HG03103 (cell line): ENCODE results near the gene M6PR.
"Not testable (repeated sequence)": the region's sequence is repeated elsewhere in the genome, so short reads cannot be mapped to it uniquely, and the experiment has no call there.

Experiments
- ATAC-seq: cut with Tn5 transposase; IDR thresholded peaks from one replicate; pipeline ENCODE4 v1.9.1; 2021; ENCODE audit warnings: low read depth; ENCODE audit not compliant: unreplicated experiment

The M6PR gene

DNA sequence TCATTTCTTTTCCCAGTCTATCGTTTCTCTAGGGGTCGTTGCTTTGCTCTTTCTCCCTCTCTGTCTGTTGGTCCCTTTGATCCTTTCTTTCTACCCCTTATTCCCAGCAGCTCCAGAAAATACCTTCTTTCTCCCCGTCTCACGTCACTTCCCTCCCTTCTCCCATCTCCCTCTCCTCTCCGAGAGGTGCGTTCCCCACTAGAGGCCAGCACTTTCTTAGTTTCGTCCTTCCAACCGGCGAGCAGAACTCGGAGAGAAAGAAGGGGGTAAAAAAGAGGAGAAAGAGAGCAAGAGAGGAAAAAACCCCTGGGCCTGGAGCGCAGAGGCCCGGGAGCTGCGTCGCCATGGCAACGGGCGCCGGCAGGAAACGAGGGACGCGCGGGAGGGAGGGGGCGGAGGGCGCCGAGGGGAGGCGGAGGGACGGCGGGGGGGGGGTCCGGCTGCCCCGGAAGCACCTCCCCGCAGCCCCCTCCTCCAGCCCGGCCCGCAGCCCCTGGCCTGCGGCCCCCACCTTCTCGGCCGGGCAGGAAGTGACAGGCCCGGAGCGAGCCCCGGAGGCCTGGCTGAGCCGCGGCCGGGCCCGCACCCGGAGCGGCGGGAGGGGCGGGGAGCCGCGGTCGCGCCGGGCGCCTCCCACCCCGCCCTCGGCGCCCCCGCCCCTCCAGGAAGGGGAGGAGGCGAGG, 35.3 kb downstream of the M6PR start, which contains the start of gene PHC1:
Gene PHC1, plus strand, starts transcription at position 477 of the 683 bp plus-strand sequence. CDS start 3,169 bp downstream, outside the sequence.
- peak; percentile 70 for ATAC-seq

DNA sequence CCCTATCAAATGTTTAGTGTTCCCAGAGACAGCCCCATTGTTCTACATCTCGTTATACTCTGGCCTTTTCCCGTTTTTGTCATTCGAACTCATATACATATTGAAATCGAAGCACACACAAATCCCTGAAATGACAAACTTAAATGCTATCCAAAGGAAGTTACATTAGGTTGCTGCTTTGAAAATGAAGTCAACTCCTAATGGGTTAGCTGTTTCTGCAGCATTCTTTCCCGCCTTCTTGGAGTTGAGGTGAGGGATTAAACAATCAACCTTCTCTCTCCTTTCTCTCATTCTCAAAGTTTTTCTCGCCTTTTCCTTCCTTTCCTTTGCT, 35.8 kb downstream of the M6PR start:
- ATAC-seq, result no peak

DNA sequence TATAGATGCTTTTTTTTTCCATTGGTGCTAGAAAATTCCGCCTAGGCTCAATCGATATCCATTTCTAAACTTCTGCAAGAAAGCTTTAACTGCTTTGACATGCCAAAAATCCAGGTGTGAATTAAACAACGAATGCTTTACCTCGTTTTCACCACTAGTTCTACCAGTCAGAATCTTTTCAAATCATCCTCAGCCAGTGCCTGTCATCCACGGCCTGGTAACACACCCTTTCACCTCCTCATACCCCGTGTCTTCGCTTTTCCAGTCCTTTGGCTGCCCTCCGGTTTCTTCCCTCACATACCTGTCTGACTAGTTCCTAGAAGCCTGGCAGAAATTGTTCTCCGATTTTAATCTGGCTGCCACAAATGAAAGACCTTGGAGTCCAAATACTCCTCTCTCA, 36.5 kb downstream of the M6PR start:
- ATAC-seq, result no peak

DNA sequence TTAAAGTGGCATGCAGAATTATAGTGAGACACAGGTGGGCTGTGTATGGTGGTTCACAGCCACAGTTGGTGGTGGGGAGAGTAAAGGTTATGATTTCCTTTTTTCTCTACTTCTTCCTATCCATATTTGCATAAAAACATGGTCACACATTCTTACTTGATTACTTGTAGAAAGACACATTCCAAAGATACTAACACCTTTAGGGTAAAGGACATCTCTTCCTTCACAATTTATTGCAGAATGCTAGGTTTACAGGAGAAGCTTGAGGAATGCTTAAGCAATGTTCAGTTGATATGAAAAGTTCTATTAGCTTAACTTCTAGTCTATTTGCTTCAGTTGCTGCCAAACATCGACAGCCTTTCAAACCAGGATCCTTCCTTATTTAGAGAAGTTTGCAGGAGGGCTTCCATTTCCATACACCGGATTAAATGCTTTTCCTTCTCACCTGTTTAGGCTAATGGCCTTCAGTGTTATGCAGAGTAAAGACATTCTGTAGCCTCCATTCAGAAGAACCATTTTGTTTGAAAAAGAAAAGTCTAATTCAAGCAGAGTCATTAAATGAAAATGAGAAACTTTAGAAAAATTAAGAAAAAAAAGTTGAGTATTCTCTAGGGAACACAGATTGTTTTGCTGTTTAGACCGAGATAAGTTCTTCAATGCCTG, 37.7 kb downstream of the M6PR start:
- no peak for ATAC-seq

GRCh38 chr12:8909752-8910151, 39.7 kb downstream of the M6PR start:
- ATAC-seq, result no peak

DNA sequence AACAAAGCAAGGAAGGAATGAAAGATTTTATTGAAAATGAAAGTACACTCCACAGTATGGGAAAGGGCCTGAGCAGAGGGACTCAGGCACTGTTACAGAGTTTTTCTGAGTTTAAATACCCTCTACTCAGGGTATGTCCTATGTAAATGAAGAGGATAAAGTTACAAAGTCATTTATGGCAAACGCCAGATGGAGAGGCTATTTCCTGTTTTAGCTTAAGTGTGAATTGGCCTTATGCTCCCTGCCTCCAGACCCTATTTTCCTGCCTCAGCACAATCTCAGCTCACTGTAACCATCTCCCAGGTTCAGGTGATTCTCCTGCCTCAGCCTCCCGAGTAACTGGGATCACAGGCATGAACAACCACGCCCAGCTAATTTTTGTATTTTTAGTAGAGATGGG, 41.9 kb downstream of the M6PR start:
- ATAC-seq, result no peak

DNA sequence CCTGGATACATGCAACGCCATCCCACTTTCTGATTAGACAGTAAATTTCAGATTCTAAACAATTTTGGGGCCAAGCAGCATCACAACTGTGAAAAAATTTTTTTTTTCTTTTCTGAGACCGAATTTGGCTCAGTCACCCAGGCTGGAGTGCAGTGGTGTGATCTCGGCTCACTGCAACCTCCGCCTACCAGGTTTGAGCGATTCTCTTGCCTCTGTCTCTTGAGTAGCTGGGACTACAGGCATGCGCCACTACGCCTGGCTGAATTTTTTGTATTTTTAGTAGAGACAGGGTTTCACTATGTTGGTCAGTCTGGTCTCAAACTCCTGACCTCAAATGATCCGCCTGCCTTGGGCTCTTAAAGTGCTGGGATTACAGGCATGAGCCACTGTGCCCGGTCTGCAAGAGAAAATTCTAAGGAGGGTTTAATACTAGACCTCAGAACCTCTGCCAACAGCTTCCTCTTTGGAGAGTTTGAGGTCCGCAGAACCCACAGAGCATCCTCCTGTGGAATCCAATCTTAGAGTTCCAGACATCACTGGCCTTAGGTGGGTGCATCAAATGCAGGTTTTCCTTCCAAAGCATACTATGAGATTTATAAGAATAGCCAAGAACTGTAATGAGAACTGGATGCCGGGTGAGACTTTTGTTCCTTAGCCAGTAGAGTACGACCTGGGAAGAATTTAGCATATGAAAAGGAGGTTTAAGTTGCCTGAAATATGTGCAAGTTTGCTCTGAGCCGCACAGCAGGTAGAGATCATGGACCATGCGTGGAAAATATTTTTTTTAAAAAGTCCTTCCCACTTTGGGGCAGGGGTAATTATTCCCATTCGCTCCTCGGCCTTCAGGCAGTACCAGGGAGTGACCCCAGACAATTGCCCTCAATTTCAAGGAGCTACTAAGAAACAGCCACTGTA, 42.9 kb downstream of the M6PR start:
- ATAC-seq, result no peak

- ATAC-seq, result no peak
Observed at GRCh38 chr12:8905546-8905945, 43.9 kb downstream of the M6PR start.

DNA sequence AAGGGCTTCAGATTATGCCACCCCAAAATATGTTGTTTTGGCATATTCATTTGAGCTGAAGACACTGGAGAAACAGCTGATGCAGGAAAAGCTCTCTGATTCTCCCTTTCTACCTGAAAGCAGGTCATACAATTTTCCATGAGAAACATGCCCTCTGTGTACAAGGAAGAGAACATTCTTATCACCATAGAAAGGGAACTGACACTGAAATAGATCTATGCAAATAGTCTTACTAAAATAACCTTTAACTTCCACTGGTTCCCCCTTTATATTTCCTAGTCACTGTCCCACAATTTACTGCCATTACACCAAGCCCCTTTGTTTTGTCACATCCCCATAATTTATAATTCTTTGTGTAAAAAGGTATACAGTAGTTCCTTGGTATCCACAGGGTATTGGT, 44.8 kb downstream of the M6PR start:
- ATAC-seq, result no peak

DNA sequence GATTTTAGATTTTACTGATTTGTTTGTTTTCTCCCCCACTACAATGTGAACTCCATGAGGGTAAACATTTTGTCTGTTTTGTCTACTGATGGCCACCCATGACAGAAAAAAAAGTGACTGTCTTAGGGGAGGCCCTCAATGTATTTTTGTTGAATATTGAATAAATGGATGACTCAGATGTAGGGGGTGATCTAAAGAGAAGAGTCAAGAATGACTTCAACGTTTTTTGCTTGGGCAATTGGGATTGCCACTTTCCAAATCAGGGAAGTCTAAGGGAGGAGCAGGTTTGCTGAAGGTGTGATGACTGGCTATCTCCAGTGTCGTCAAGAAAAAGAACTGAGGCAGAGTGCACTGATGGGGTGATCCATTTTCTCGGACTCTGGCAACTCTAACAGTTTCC, 45.8 kb downstream of the M6PR start:
- no peak for ATAC-seq

DNA sequence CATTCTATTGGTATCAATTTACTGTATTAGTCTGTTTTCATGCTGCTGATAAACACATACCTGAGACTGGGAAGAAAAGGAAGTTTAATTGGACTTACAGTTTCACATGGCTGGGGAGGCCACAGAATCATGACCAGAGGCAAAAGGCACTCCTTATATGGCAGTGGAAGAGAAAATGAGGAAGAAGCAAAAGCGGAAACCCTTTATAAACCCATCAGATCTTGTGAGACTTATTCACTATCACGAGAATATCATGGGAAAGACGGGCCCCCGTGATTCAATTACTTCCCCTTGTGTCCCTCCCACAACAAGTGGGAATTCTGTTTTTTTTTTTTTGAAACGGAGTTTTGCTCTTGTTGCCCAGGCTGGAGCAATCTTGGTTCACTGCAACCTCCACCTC, 46.7 kb downstream of the M6PR start:
- ATAC-seq, result not testable (repeated sequence)

DNA sequence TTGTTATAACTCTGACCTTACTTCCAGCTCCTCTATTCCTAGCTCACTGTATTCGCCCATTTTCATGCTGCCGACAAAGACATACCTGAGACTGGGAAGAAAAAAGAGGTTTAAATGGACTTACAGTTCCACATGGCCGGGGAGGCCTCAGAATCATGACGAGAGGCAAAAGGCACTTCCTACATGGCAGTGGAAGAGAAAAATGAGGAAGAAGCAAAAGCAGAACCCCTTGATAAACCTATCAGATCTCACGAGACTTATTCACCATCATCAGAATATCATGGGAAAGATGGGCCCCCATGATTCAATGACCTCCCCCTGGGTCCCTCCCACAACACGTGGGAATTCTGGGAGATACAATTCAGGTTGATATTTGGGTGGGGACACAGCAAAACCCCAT, 49.6 kb downstream of the M6PR start:
- ATAC-seq, result no peak

GRCh38 chr12:8897081-8897480, 52.4 kb downstream of the M6PR start:
- ATAC-seq, result no peak

DNA sequence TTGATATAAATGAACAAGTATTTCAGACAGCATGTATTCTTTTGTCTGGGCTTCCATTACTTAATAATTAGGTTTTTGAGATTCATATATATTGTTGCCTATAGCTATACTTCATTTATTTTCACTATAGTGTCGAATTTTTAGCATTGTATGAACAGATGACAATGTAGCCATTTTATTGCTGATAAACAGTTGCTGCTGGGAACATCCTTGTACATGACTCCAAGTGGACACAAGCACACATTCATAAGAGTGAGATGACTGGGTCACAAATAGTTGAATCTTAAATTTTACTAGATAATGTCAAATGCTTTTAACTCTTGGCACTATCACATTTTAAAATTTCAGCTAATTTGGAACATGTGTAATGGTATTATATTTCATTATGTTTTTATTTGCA, 54.5 kb downstream of the M6PR start:
- no peak for ATAC-seq

GRCh38 chr12:8894378-8894777, 55.1 kb downstream of the M6PR start:
- ATAC-seq, result no peak

- ATAC-seq, result no peak
Observed at GRCh38 chr12:8891976-8892375, 57.5 kb downstream of the M6PR start.
